ENCODE measurements around the gene TBC1D7. TPM values are rescaled to one million over a fixed set of nuclear protein-coding genes. Genes with fewer than 3 reads are reported as not detected.

The TBC1D7 gene
- polyA plus RNA-seq, 1 of the 3 experiments (the other 2 are of a cell fraction): 25.2 TPM

DNA sequence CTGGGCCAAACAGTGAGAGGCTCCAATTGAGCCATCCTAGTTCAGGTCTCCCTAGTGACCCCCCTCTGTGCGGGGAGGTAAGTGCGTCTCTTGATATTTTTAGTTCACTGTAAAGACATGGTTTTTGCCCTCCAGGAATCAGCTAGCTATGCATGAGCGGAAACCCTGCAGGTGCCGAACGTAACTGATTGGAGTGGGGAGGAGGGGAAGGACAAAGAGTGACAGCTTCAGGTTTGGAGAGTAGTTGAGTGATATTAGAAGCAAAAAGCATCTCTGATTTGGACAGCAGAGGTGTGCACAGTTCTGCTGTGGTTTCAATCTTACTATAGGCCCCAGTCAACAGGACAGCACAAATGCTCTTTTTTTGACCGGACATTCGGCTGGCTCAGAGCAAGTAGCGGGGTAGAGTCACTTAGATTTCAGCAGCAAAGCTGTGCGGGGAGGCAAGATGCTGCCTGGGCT is 31.8 kb downstream of the TBC1D7 start:
- no peaks in the 10 kb centered on the region for H4K20me1 ChIP-seq (ENCODE audit: insufficient read depth)
- peaks cover 16 to 49% of the 10 kb centered on the region in 2 experiments for H3K36me3 ChIP-seq (replicated peaks in 1 of 2; ENCODE audit: control insufficient read depth in 1 of 2, insufficient read depth in 2 of 2, low read length in 1 of 2)
- WGBS (ENCODE audit: low lambda C conversion rate): 98% methylated on average over 9 of the region's 9 CpGs
- H3K9ac ChIP-seq: no peak overlapping the region
- H3K79me2 ChIP-seq (ENCODE audit: insufficient read depth): no peaks in the 10 kb centered on the region
- H2AFZ ChIP-seq (ENCODE audit: low read depth): no peak overlapping the region
- H3K4me2 ChIP-seq: no peak overlapping the region
- H3K27ac ChIP-seq (ENCODE audit: low read depth in 2 of 2, low read length in 1 of 2): no peak overlapping the region
- no peak for DNase-seq
- TF ChIP-seq TAF1 (IDR thresholded peaks at IDR 0.05; ENCODE audit: borderline replicate concordance, low read depth, low read length) (no peak), FOSL2 (IDR thresholded peaks at IDR 0.05; ENCODE audit: borderline replicate concordance, low read depth) (no peak), RCOR1 (IDR thresholded peaks at IDR 0.05; ENCODE audit: low read length) (no peak)
- no peaks in the 10 kb centered on the region for H3K9me2 ChIP-seq
- no peaks in the 10 kb centered on the region for H3K9me3 ChIP-seq
- no peaks in the 10 kb centered on the region for H3K4me1 ChIP-seq (ENCODE audit: control insufficient read depth in 1 of 2, insufficient read depth in 2 of 2, low read depth in 1 of 2, low read length in 1 of 2)
- H3K4me3 ChIP-seq (ENCODE audit: low read depth in 2 of 2, low read length in 1 of 2): no peak overlapping the region
- ChIA-PET CTCF (interaction anchor here (0.7 to 2.0 kb wide), 4 partner anchors 13 to 385 kb away, joined by 3 to 5 read pairs (median 3); no protein-coding TSS in a partner anchor), POLR2A (no interaction called here)
- no peaks in the 10 kb centered on the region for H3F3A ChIP-seq (replicated peaks; ENCODE audit: insufficient read depth)
- no peaks in the 10 kb centered on the region for H3K27me3 ChIP-seq (ENCODE audit: insufficient read depth)

DNA sequence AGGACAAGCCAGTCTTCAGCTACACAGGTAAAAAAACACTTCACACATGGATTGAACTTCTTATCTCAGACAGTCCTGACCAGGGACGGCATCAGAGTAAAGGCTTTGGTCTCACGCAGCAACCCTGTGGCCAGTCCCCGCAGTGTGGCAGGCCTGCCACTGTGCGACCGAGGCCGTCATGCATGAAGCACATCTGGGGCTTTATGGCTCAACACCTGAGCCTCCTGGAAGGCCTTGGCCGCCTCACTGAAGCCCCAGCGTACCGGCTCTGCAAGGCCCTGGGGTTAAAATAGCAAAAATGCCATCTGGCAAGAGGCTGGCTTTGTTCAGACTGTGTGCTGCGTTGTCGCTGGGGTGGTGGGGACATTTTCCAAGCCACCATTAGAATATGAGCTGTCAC is 32.8 kb downstream of the TBC1D7 start:
- no peaks in the 10 kb centered on the region for H3K4me1 ChIP-seq (ENCODE audit: control insufficient read depth in 1 of 2, insufficient read depth in 2 of 2, low read depth in 1 of 2, low read length in 1 of 2)
- no peaks in the 10 kb centered on the region for H3F3A ChIP-seq (replicated peaks; ENCODE audit: insufficient read depth)
- TF ChIP-seq POLR2AphosphoS5 (IDR thresholded peaks at IDR 0.05; ENCODE audit: low read depth, low read length): no peak
- TF ChIP-seq FOXJ3 (CRISPR knock-in tag; IDR thresholded peaks at IDR 0.05): no peak
- TF ChIP-seq, protein P1, sequence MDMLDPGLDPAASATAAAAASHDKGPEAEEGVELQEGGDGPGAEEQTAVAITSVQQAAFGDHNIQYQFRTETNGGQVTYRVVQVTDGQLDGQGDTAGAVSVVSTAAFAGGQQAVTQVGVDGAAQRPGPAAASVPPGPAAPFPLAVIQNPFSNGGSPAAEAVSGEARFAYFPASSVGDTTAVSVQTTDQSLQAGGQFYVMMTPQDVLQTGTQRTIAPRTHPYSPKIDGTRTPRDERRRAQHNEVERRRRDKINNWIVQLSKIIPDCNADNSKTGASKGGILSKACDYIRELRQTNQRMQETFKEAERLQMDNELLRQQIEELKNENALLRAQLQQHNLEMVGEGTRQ (IDR thresholded peaks at IDR 0.05; ENCODE audit: borderline replicate concordance, low read depth, low read length): no peak
- no peak for TF ChIP-seq TEAD4 (IDR thresholded peaks at IDR 0.05; ENCODE audit: borderline replicate concordance, insufficient read depth)
- TF ChIP-seq GATA2 (CRISPR knock-in tag; IDR thresholded peaks at IDR 0.05): no peak
- TF ChIP-seq FOXM1 (IDR thresholded peaks at IDR 0.05; ENCODE audit: low read depth): no peak
- TF ChIP-seq SMC3 (IDR thresholded peaks at IDR 0.05; ENCODE audit: low read depth, low read length): no peak
- TF ChIP-seq MAX (IDR thresholded peaks at IDR 0.05; ENCODE audit: low read depth): no peak
- no peak for TF ChIP-seq JUND (IDR thresholded peaks at IDR 0.05)
- TF ChIP-seq TAF1 (IDR thresholded peaks at IDR 0.05; ENCODE audit: borderline replicate concordance, low read depth, low read length): no peak
- TF ChIP-seq EP300 (IDR thresholded peaks at IDR 0.05; ENCODE audit: borderline replicate concordance in 1 of 2, low read depth in 1 of 2, low read length in 1 of 2): no peak
- TF ChIP-seq MEF2A (IDR thresholded peaks at IDR 0.05; ENCODE audit: borderline replicate concordance, low read depth): no peak
- no peak for TF ChIP-seq NRF1 (IDR thresholded peaks at IDR 0.05; ENCODE audit: low read depth, low read length)
- no peak for TF ChIP-seq GABPA (IDR thresholded peaks at IDR 0.05; ENCODE audit: low read depth)
- no peak for TF ChIP-seq RCOR1 (IDR thresholded peaks at IDR 0.05; ENCODE audit: low read length)
- TF ChIP-seq MXI1 (IDR thresholded peaks at IDR 0.05; ENCODE audit: low read depth, low read length): no peak
- H3K27me3 ChIP-seq (ENCODE audit: insufficient read depth): no peaks in the 10 kb centered on the region
- ChIA-PET CTCF (interaction anchor here (0.6 to 0.7 kb wide), 2 partner anchors 26 to 122 kb away, joined by 3 read pairs; no protein-coding TSS in a partner anchor), POLR2A (no interaction called here)
- H3K4me3 ChIP-seq (ENCODE audit: low read depth in 2 of 2, low read length in 1 of 2): no peak overlapping the region
- no peak overlapping the region for H3K27ac ChIP-seq (ENCODE audit: low read depth in 2 of 2, low read length in 1 of 2)
- no peak for DNase-seq
- no peak overlapping the region for H2AFZ ChIP-seq (ENCODE audit: low read depth)
- 100% methylated on average over 8 of the region's 11 CpGs for WGBS (ENCODE audit: low lambda C conversion rate)
- no peaks in the 10 kb centered on the region for H3K9me3 ChIP-seq
- H3K79me2 ChIP-seq (ENCODE audit: insufficient read depth): no peaks in the 10 kb centered on the region
- no peaks in the 10 kb centered on the region for H4K20me1 ChIP-seq (ENCODE audit: insufficient read depth)
- H3K9me2 ChIP-seq: no peaks in the 10 kb centered on the region
- peaks cover 9 to 45% of the 10 kb centered on the region in 2 experiments for H3K36me3 ChIP-seq (replicated peaks in 1 of 2; ENCODE audit: control insufficient read depth in 1 of 2, insufficient read depth in 2 of 2, low read length in 1 of 2)
- H3K4me2 ChIP-seq: no peak overlapping the region
- no peak overlapping the region for H3K9ac ChIP-seq

Measured in SK-N-SH (cell line).